ENCODE results near the gene CCDC152. TPM values are rescaled to one million over a fixed set of nuclear protein-coding genes. Genes with fewer than 3 reads are reported as not detected.
"Not testable (repeated sequence)": the region's sequence is repeated elsewhere in the genome, so short reads cannot be mapped to it uniquely, and the experiment has no call there.

Gene CCDC152
- total RNA-seq, 1 experiment from 2014 or later = 0.26 TPM

DNA sequence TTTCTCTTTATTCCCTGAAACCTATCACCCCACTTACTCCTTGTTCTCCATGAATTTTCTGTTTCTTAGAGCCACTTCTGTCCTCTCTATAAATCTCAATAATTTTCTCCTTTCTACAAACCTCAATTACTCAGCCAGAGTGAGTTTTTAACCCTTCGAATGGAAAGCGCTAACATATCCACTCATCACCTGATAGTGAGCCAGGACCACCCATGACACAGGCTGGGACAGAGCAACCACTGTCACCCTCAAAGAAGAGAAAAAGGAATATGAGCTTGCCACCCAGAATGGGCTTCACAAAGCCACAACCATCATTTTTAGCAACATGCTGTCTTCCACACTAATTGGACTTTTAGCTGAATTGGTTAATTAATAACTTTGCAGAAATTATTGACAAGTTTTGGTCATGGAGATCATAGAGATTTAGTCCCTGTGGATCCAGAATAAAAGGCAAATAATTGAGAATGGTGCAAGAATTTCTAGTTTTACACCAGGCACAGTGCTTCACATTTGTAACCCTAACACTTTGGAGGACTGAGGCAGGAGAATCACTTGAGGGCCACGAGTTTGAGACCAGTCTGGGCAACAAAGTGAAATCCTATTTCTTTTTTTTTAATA, 87.2 kb downstream of the CCDC152 start:
- no peaks in the 10 kb centered on the region for H3K36me3 ChIP-seq (ENCODE audit: low read depth)
- no peak overlapping the region for H3K4me2 ChIP-seq
- H3K4me3 ChIP-seq = no peak overlapping the region
- H4K20me1 ChIP-seq (ENCODE audit: insufficient read depth) = no peaks in the 10 kb centered on the region
- POLR2A ChIA-PET (ENCODE audit: unreplicated experiment) = no interaction called here
- TF ChIP-seq EZH2 (IDR thresholded peaks at IDR 0.05; ENCODE audit: low read depth) = no peak
- TF ChIP-seq, protein P1, sequence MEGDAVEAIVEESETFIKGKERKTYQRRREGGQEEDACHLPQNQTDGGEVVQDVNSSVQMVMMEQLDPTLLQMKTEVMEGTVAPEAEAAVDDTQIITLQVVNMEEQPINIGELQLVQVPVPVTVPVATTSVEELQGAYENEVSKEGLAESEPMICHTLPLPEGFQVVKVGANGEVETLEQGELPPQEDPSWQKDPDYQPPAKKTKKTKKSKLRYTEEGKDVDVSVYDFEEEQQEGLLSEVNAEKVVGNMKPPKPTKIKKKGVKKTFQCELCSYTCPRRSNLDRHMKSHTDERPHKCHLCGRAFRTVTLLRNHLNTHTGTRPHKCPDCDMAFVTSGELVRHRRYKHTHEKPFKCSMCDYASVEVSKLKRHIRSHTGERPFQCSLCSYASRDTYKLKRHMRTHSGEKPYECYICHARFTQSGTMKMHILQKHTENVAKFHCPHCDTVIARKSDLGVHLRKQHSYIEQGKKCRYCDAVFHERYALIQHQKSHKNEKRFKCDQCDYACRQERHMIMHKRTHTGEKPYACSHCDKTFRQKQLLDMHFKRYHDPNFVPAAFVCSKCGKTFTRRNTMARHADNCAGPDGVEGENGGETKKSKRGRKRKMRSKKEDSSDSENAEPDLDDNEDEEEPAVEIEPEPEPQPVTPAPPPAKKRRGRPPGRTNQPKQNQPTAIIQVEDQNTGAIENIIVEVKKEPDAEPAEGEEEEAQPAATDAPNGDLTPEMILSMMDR (conservative IDR thresholded peaks at IDR 0.05) = no peak
- no peaks in the 10 kb centered on the region for H3K4me1 ChIP-seq (replicated peaks; ENCODE audit: insufficient read depth)
- no TSS peak for BruUV-seq (replicated peaks)
- no peak overlapping the region for H3K27ac ChIP-seq
- intact Hi-C loops (cut with micrococcal nuclease; ENCODE audit: unreplicated experiment) = no loop called here
- H3K9me3 ChIP-seq (ENCODE audit: insufficient read depth, low read depth) = no peaks in the 10 kb centered on the region
- no peak for DNase-seq
- H3K27me3 ChIP-seq (ENCODE audit: insufficient read depth, low read depth) = no peaks in the 10 kb centered on the region
- CTCF ChIA-PET = no interaction called here
- H2AFZ ChIP-seq = no peak overlapping the region
- no peaks in the 10 kb centered on the region for H3F3A ChIP-seq (ENCODE audit: insufficient read depth, low read depth)
- H3K79me2 ChIP-seq (ENCODE audit: low read depth) = no peaks in the 10 kb centered on the region
- H3K9me2 ChIP-seq (ENCODE audit: insufficient read depth) = 0 out of 2 replicates have a peak, but pooled peaks cover 4% of the 10 kb centered on the region

DNA sequence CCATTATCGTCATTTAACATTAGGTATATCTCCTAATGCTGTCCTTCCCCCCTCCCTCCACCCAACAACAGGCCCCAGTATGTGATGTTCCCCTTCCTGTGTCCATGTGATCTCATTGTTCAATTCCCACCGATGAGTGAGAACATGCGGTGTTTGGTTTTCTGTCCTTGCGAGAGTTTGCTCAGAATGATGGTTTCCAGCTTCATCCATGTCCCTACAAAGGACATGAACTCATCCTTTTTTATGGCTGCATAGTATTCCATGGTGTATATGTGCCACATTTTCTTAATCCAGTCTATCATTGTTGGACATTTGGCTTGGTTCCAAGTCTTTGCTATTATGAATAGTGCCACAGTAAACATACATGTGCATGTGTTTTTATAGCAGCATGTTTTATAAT, 87.8 kb downstream of the CCDC152 start:
- H3K27me3 ChIP-seq (ENCODE audit: insufficient read depth, low read depth); CTCF ChIA-PET; POLR2A ChIA-PET (ENCODE audit: unreplicated experiment): not testable (repeated sequence)

DNA sequence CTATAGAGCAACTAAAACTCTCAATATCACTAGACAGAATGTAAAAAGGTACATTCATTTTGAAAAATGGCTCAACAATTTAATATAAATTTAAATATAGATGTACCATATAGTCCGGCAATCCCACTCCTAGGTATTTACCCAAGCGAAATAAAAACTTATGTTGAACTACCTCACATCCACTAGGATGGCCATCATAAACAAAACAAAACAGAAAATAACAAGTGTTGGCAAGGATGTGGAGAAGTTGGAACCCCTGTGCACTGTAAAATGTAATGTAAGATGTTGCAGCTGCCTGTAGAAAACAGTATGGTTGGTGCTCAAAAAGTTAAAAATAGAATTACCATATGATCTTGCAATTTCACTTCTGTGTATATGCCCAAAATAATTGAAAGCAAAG, 91.9 kb downstream of the CCDC152 start:
- TF ChIP-seq EZH2 (IDR thresholded peaks at IDR 0.05; ENCODE audit: low read depth) = no peak
- CTCF ChIA-PET = no interaction called here
- POLR2A ChIA-PET (ENCODE audit: unreplicated experiment) = no interaction called here
- DNase-seq = no peak
- no peak overlapping the region for H3K27ac ChIP-seq
- BruUV-seq (replicated peaks) = no TSS peak
- no peaks in the 10 kb centered on the region for H3K79me2 ChIP-seq (ENCODE audit: low read depth)
- H2AFZ ChIP-seq = no peak overlapping the region
- H3K27me3 ChIP-seq (ENCODE audit: insufficient read depth, low read depth) = no peaks in the 10 kb centered on the region
- no peaks in the 10 kb centered on the region; the same call in 1 of the 2 replicates for H3K4me1 ChIP-seq (replicated peaks; ENCODE audit: insufficient read depth)
- H4K20me1 ChIP-seq (ENCODE audit: insufficient read depth) = no peaks in the 10 kb centered on the region
- H3K4me3 ChIP-seq = no peak overlapping the region
- H3K9me3 ChIP-seq (ENCODE audit: insufficient read depth, low read depth) = no peaks in the 10 kb centered on the region
- H3F3A ChIP-seq (ENCODE audit: insufficient read depth, low read depth) = no peaks in the 10 kb centered on the region
- no peak overlapping the region for H3K4me2 ChIP-seq
- H3K36me3 ChIP-seq (ENCODE audit: low read depth) = no peaks in the 10 kb centered on the region
- no peaks in the 10 kb centered on the region; the same call in 1 of the 2 replicates for H3K9me2 ChIP-seq (ENCODE audit: insufficient read depth)
- intact Hi-C loops (cut with micrococcal nuclease; ENCODE audit: unreplicated experiment) = no loop called here

More for the DNA sequence above, 87.8 kb downstream of the CCDC152 start:
- H3K27ac ChIP-seq; H3K36me3 ChIP-seq (ENCODE audit: low read depth); H3K9me2 ChIP-seq (ENCODE audit: insufficient read depth); DNase-seq; H3K9me3 ChIP-seq (ENCODE audit: insufficient read depth, low read depth); H3F3A ChIP-seq (ENCODE audit: insufficient read depth, low read depth); H2AFZ ChIP-seq; H4K20me1 ChIP-seq (ENCODE audit: insufficient read depth); H3K4me2 ChIP-seq; BruUV-seq (replicated peaks); H3K4me1 ChIP-seq (replicated peaks; ENCODE audit: insufficient read depth); H3K79me2 ChIP-seq (ENCODE audit: low read depth); H3K4me3 ChIP-seq; intact Hi-C loops (cut with micrococcal nuclease; ENCODE audit: unreplicated experiment): not testable (repeated sequence)

DNA sequence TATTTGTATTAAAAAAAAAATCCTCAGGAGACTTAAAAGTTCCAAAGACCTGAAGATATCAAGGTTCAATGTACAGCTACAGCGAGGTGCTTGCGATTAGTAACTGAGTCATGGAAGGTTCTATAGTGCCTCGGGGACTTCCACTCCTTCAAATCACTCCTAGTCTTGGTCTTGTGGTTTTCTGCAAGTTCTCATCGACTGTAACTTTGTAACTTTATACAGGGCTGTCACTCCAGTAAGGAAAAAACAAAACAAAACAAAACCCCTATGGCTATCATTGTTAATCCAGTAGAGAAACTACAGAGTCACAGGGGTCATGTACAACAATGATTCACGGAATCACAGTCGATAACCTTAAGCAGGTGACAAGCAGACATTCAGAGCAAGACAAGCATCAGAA, 94.9 kb downstream of the CCDC152 start:
- Histone ChIP-seq H4K20me1 (ENCODE audit: insufficient read depth) (no peaks in the 10 kb centered on the region), H2AFZ (peak overlapping the region; percentile 31; the same call in 1 of the 2 replicates), H3K27me3 (ENCODE audit: insufficient read depth, low read depth) (no peaks in the 10 kb centered on the region), H3K9me3 (ENCODE audit: insufficient read depth, low read depth) (no peaks in the 10 kb centered on the region), H3K4me1 (replicated peaks; ENCODE audit: insufficient read depth) (no peaks in the 10 kb centered on the region; the same call in 1 of the 2 replicates), H3K27ac (no peak overlapping the region), H3K9me2 (ENCODE audit: insufficient read depth) (no peaks in the 10 kb centered on the region; the same call in 1 of the 2 replicates), H3K36me3 (ENCODE audit: low read depth) (no peaks in the 10 kb centered on the region), H3F3A (ENCODE audit: insufficient read depth, low read depth) (no peaks in the 10 kb centered on the region), H3K4me3 (no peak overlapping the region), H3K4me2 (peak overlapping the region; percentile 4; the same call in 1 of the 2 replicates), H3K79me2 (ENCODE audit: low read depth) (no peaks in the 10 kb centered on the region)
- ChIA-PET POLR2A (ENCODE audit: unreplicated experiment) (no interaction called here), CTCF (no interaction called here)
- intact Hi-C loops (cut with micrococcal nuclease; ENCODE audit: unreplicated experiment) = no loop called here
- no TSS peak for BruUV-seq (replicated peaks)
- DNase-seq = peak in 1 of 2 experiments; percentile 78
- TF ChIP-seq EZH2 (IDR thresholded peaks at IDR 0.05; ENCODE audit: low read depth) = no peak
- TF ChIP-seq, protein P1 (conservative IDR thresholded peaks at IDR 0.05) = no peak

Other genes starting within 250 kb of the CCDC152 start
- 4.6 and 5.3 TPM in 2 replicates for gene SELENOP, start 55.1 kb downstream of the CCDC152 start, total RNA-seq (2021)